LNCaP clone FGC (cell line): ENCODE data around the gene DNAAF9.

ENCODE experiments used
- DNase-seq: peaks from one replicate; pipeline ENCODE4 v3.0.0-alpha.2; 2011; ENCODE audit warnings: low read depth
- H3K4me3 ChIP-seq: 2 replicates; pipeline ENCODE4 v1.5.1; 2011; ENCODE audit warnings: mild to moderate bottlenecking, low read depth, low read length, control low read depth
- CTCF ChIP-seq: IDR thresholded peaks from 2 replicates; pipeline ENCODE4 v1.5.1; 2012; ENCODE audit warnings: mild to moderate bottlenecking; ENCODE audit not compliant: control insufficient read depth, insufficient read depth; ENCODE audit errors: extremely low read depth

The DNAAF9 gene

GRCh38 chr20:3405139-3405538, 2.3 kb downstream of the DNAAF9 start:
- no peak for DNase-seq
- no peak for TF ChIP-seq CTCF
- H3K4me3 ChIP-seq: no peak overlapping the region

- no peak overlapping the region for H3K4me3 ChIP-seq
- DNase-seq: no peak
- no peak for TF ChIP-seq CTCF
Observed at GRCh38 chr20:3404402-3404801, 3.1 kb downstream of the DNAAF9 start.

- no peak for TF ChIP-seq CTCF
- DNase-seq: no peak
Observed at GRCh38 chr20:3403741-3404140, 3.7 kb downstream of the DNAAF9 start.

GRCh38 chr20:3402453-3402852, 5.0 kb downstream of the DNAAF9 start:
- no peak for DNase-seq
- TF ChIP-seq CTCF: no peak
- no peak overlapping the region for H3K4me3 ChIP-seq

More at GRCh38 chr20:3403741-3404140, 3.7 kb downstream of the DNAAF9 start:
- H3K4me3 ChIP-seq: no peak overlapping the region

GRCh38 chr20:3400260-3401155, 7.0 kb downstream of the DNAAF9 start:
- DNase-seq: no peak
- TF ChIP-seq CTCF: no peak
- no peak overlapping the region for H3K4me3 ChIP-seq

GRCh38 chr20:3398681-3399252, 8.7 kb downstream of the DNAAF9 start:
- DNase-seq: no peak
- H3K4me3 ChIP-seq: no peak overlapping the region
- TF ChIP-seq CTCF: no peak
